C4-2B (cell line): Measurements from ENCODE around the gene PPP2R5E.

Source experiments
- CTCF ChIP-seq: fragments of 450-650 bp; conservative IDR thresholded peaks from 2 replicates; pipeline ENCODE4 v1.5.1; 2017; ENCODE audit warnings: mild to moderate bottlenecking
- ZFX ChIP-seq: fragments of 450-650 bp; IDR thresholded peaks from 2 replicates; pipeline ENCODE4 v1.6.1; 2017

GRCh38 chr14:63431466-63431865 lies 111.7 kb downstream of the PPP2R5E start:
- TF ChIP-seq CTCF (no peak), ZFX (no peak)
